GM10248 (cell line): ENCODE data around the gene PTGER3.

Experiments used
- CTCF ChIA-PET: fragments of 300-600 bp; sonication (Branson Sonifier 250); formaldehyde crosslinking; extraction: SDS; loops from one replicate; lab custom pipeline; 2021; ENCODE audit warnings: antibody characterized with exemption; lab: Yijun Ruan, JAX
- POLR2A ChIA-PET: fragments of 350-650 bp; sonication (Branson Sonifier 250); formaldehyde crosslinking; extraction: SDS; loops from one replicate; lab custom pipeline; 2020; ENCODE audit warnings: antibody characterized with exemption; lab: Yijun Ruan, JAX
- DNase-seq: peaks from one replicate; pipeline ENCODE4 v3.0.0; 2012; ENCODE audit errors: extremely low spot score
- CTCF ChIP-seq: IDR thresholded peaks from 2 replicates; pipeline ENCODE4 v1.5.1; 2012; ENCODE audit warnings: mild to moderate bottlenecking, low read depth; ENCODE audit errors: extremely low read depth, missing control alignments, control extremely low read depth

PTGER3 gene

GRCh38 chr1:70922196-70922595, 125.4 kb downstream of the PTGER3 start:
- POLR2A ChIA-PET = no interaction called here
- TF ChIP-seq CTCF = no peak
- DNase-seq = no peak
- CTCF ChIA-PET = no interaction called here
